HepG2 (cell line): ENCODE measurements around the gene MXRA7. TPM values are rescaled to one million over a fixed set of nuclear protein-coding genes. Genes with fewer than 3 reads are reported as not detected.

ENCODE experiments used
- ATF5 ChIP-seq: sonication (generic); formaldehyde crosslinking; IDR thresholded peaks from 2 replicates; pipeline ENCODE4 v1.4.0; 2020; ENCODE audit warnings: mild to moderate bottlenecking, low read depth, missing genetic modification reagents
- ELF4 ChIP-seq: sonication (generic); formaldehyde crosslinking; IDR thresholded peaks from 2 replicates; pipeline ENCODE4 v1.5.0; 2020; ENCODE audit warnings: missing genetic modification reagents, mild to moderate bottlenecking, moderate library complexity, borderline replicate concordance
- HMGA1 ChIP-seq: sonication (generic); formaldehyde crosslinking; conservative IDR thresholded peaks from 2 replicates; pipeline ENCODE4 v1.4.0; 2020; ENCODE audit warnings: missing genetic modification reagents
- IRF2 ChIP-seq: IDR thresholded peaks from 2 replicates; pipeline ENCODE4 v1.6.1; 2018; ENCODE audit warnings: missing genetic modification reagents, missing compliant biosample characterization
- JARID2 ChIP-seq: sonication (generic); formaldehyde crosslinking; IDR thresholded peaks from 2 replicates; pipeline ENCODE4 v1.8.1; 2023; ENCODE audit warnings: missing genetic modification reagents, inconsistent platforms; ENCODE audit not compliant: insufficient replicate concordance
- MAFF ChIP-seq: IDR thresholded peaks from 2 replicates; pipeline ENCODE4 v1.6.1; 2011; ENCODE audit warnings: low read depth, low read length, improper control_type of control experiment
- NCOR1 ChIP-seq: fragments of 200-600 bp; sonication (generic); IDR thresholded peaks from 2 replicates; pipeline ENCODE4 v1.7.0; 2017; ENCODE audit warnings: antibody characterized with exemption, low read length, borderline replicate concordance
- NR2C2 ChIP-seq: sonication (generic); formaldehyde crosslinking; IDR thresholded peaks from 2 replicates; pipeline ENCODE4 v1.4.0; 2020; ENCODE audit warnings: missing genetic modification reagents, mild to moderate bottlenecking, moderate library complexity, borderline replicate concordance
- PREB ChIP-seq: sonication (generic); formaldehyde crosslinking; IDR thresholded peaks from 2 replicates; pipeline ENCODE4 v1.4.0; 2020; ENCODE audit warnings: missing genetic modification reagents
- PRMT3 ChIP-seq: sonication (generic); formaldehyde crosslinking; IDR thresholded peaks from 2 replicates; pipeline ENCODE4 v1.8.1; 2022; ENCODE audit warnings: low read depth, mild to moderate bottlenecking, moderate library complexity, missing genetic modification reagents, borderline replicate concordance
- REXO4 ChIP-seq: sonication (generic); formaldehyde crosslinking; IDR thresholded peaks from 2 replicates; pipeline ENCODE4 v1.8.0; 2022; ENCODE audit warnings: missing genetic modification reagents, mild to moderate bottlenecking, borderline replicate concordance
- XBP1 ChIP-seq: sonication (generic); formaldehyde crosslinking; IDR thresholded peaks from 2 replicates; pipeline ENCODE4 v1.5.0; 2020; ENCODE audit warnings: missing genetic modification reagents
- ZBTB34 ChIP-seq: sonication (generic); formaldehyde crosslinking; IDR thresholded peaks from 2 replicates; pipeline ENCODE4 v1.8.0; 2022; ENCODE audit warnings: mild to moderate bottlenecking, missing genetic modification reagents
- ZBTB42 ChIP-seq: sonication (generic); formaldehyde crosslinking; IDR thresholded peaks from 2 replicates; pipeline ENCODE4 v1.5.0; 2020; ENCODE audit warnings: mild to moderate bottlenecking, missing genetic modification reagents
- ZFP36L2 ChIP-seq: sonication (generic); formaldehyde crosslinking; IDR thresholded peaks from 2 replicates; pipeline ENCODE4 v1.4.0; 2020; ENCODE audit warnings: missing genetic modification reagents
- ZNF318 ChIP-seq: sonication (generic); formaldehyde crosslinking; IDR thresholded peaks from 2 replicates; pipeline ENCODE4 v1.4.0; 2020; ENCODE audit warnings: mild to moderate bottlenecking, missing genetic modification reagents
- ZNF556 ChIP-seq: sonication (generic); formaldehyde crosslinking; IDR thresholded peaks from 2 replicates; pipeline ENCODE4 v1.4.0; 2020; ENCODE audit warnings: mild to moderate bottlenecking, missing genetic modification reagents, borderline replicate concordance
- ZNF703 ChIP-seq: sonication (generic); formaldehyde crosslinking; IDR thresholded peaks from 2 replicates; pipeline ENCODE4 v1.5.1; 2020; ENCODE audit warnings: missing genetic modification reagents, mild to moderate bottlenecking, moderate library complexity, borderline replicate concordance
- ZNF772 ChIP-seq: sonication (generic); formaldehyde crosslinking; IDR thresholded peaks from 2 replicates; pipeline ENCODE4 v1.5.0; 2020; ENCODE audit warnings: mild to moderate bottlenecking, missing genetic modification reagents
- polyA plus RNA-seq, 8 experiments: library from polyadenylated mRNA; depleted of rRNA in 3 of 8; stranded (reverse) in 7 of 8; unstranded in 1 of 8; fragments of >200 nt; fragmentation: Illumina TruSeq in 4 of 8; extraction: Trizol in 4 of 8; gene quantifications; 2 replicates each; pipeline versions ENCODE4 v1.2.1 to v1.2.3, GENCODE V29; 2011 to 2016; ENCODE audit warnings: low read depth in 4 of 8, missing spikeins in 1 of 8, mixed read lengths in 1 of 8; ENCODE audit not compliant: insufficient read depth in 1 of 8
- total RNA-seq, 5 experiments: library from RNA; depleted of rRNA; stranded (reverse); fragments of >200 nt; fragmentation: Illumina TruSeq; extraction: Trizol; gene quantifications; 2 replicates each; pipeline ENCODE4 v1.2.3, GENCODE V29; 2016; ENCODE audit warnings: low read depth in 1 of 5

The MXRA7 gene
- total and polyA plus RNA-seq, 2 of the 13 experiments (the other 11 are each of a cell fraction or from before 2014, with no cell fraction given): 44.8 to 112 TPM

GRCh38 chr17:76672270-76672851 lies 38.4 kb downstream of the MXRA7 start (continued):
- TF ChIP-seq ZBTB34 (CRISPR knock-in tag): no peak
- TF ChIP-seq MAFF: no peak
- TF ChIP-seq PREB (CRISPR knock-in tag): no peak
- TF ChIP-seq ELF4: no peak
- 0 out of 2 replicates have a peak, but pooled peaks have one; percentile 52 for TF ChIP-seq NR2C2 (CRISPR knock-in tag)
- no peak for TF ChIP-seq ZNF318
- no peak for TF ChIP-seq PRMT3 (CRISPR knock-in tag)
- TF ChIP-seq JARID2: peak; percentile 73
- TF ChIP-seq ZBTB42 (CRISPR knock-in tag): no peak
- no peak for TF ChIP-seq HMGA1 (CRISPR knock-in tag)
- no peak for TF ChIP-seq ZFP36L2 (CRISPR knock-in tag)
- no peak for TF ChIP-seq NCOR1
- no peak for TF ChIP-seq REXO4 (CRISPR knock-in tag)
- no peak; the same call in 1 of the 2 replicates for TF ChIP-seq ZNF772 (CRISPR knock-in tag)
- TF ChIP-seq ZNF703 (CRISPR knock-in tag): no peak; the same call in 1 of the 2 replicates
- no peak for TF ChIP-seq XBP1 (CRISPR knock-in tag)
- no peak for TF ChIP-seq ATF5 (CRISPR knock-in tag)
- TF ChIP-seq ZNF556 (CRISPR knock-in tag): no peak
- peak; percentile 61 for TF ChIP-seq IRF2 (CRISPR knock-in tag)
